ENCODE data around the gene CRTAC1.

- no peak for TF ChIP-seq DLX4 (CRISPR knock-in tag; IDR thresholded peaks at IDR 0.05)
- no peak for TF ChIP-seq NFE2 (IDR thresholded peaks at IDR 0.05; ENCODE audit: low read depth)
- TF ChIP-seq ZBTB17 (CRISPR knock-in tag; IDR thresholded peaks at IDR 0.05) = no peak
- no peak for TF ChIP-seq MAX (CRISPR knock-in tag; IDR thresholded peaks at IDR 0.05)
- no peak for TF ChIP-seq EZH2 (IDR thresholded peaks at IDR 0.05; ENCODE audit: borderline replicate concordance, low read depth, low read length)
- TF ChIP-seq CCAR2 (IDR thresholded peaks at IDR 0.05; ENCODE audit: low read depth, low read length) = no peak
- no peak for TF ChIP-seq POLR2A (conservative IDR thresholded peaks at IDR 0.05)
- no peak for TF ChIP-seq SMARCC2 (IDR thresholded peaks at IDR 0.05; ENCODE audit: low read depth)
- TF ChIP-seq RBBP5 (IDR thresholded peaks at IDR 0.05; ENCODE audit: borderline replicate concordance, insufficient read depth, low read length, poor library complexity, severe bottlenecking) = no peak
- no peak for TF ChIP-seq CTCF (IDR thresholded peaks at IDR 0.05 in 2 of 3, conservative IDR thresholded peaks at IDR 0.05 in 1 of 3; ENCODE audit: insufficient read depth in 2 of 3, low read depth in 1 of 3, low read length in 3 of 3)
- no peak for TF ChIP-seq HIVEP1 (CRISPR knock-in tag; IDR thresholded peaks at IDR 0.05)
- no peak for TF ChIP-seq JUND (IDR thresholded peaks at IDR 0.05; ENCODE audit: borderline replicate concordance, low read depth, low read length)
- TF ChIP-seq JUND (tag; IDR thresholded peaks at IDR 0.05; ENCODE audit: borderline replicate concordance, low read depth, low read length) = no peak
These were observed 56.3 kb downstream of the CRTAC1 start for GRCh38 chr10:97974100-97974499.
